Cardiac fibroblast (primary cell): ENCODE measurements around the gene TCF7L1.

Source experiments
- DNase-seq, 2 donors: peaks; one replicate each; pipeline versions ENCODE4 v3.0.0 to v3.0.0-alpha.2; 2010; ENCODE audit warnings: low read depth in 2 of 2
- H3K4me3 ChIP-seq, 2 donors: replicated peaks in 1 of 2; 1 replicate in 1 of 2; 2 replicates in 1 of 2; pipeline ENCODE4 v1.5.1; 2011; ENCODE audit warnings: low read depth in 2 of 2, low read length in 2 of 2, mild to moderate bottlenecking in 2 of 2, moderate library complexity in 1 of 2
- CTCF ChIP-seq: IDR thresholded peaks from one replicate; pipeline ENCODE4 v1.5.1; 2011; ENCODE audit warnings: low read depth, mild to moderate bottlenecking, low read length, inconsistent platforms

TCF7L1 gene

GRCh38 chr2:85160966-85161960, 28.1 kb downstream of the TCF7L1 start:
- peak in 1 of 2 donors; percentile 35 for DNase-seq
- TF ChIP-seq CTCF: no peak
- no peak overlapping the region for H3K4me3 ChIP-seq

GRCh38 chr2:85162746-85163301, 29.6 kb downstream of the TCF7L1 start:
- peak; percentile 50 to 67 for DNase-seq
- no peak for TF ChIP-seq CTCF
- no peak overlapping the region for H3K4me3 ChIP-seq

GRCh38 chr2:85163675-85164074, 30.5 kb downstream of the TCF7L1 start:
- DNase-seq: no peak
- no peak overlapping the region for H3K4me3 ChIP-seq
- no peak for TF ChIP-seq CTCF

- no peak overlapping the region for H3K4me3 ChIP-seq
- TF ChIP-seq CTCF: no peak
- DNase-seq: no peak
These were observed 31.0 kb downstream of the TCF7L1 start for GRCh38 chr2:85164145-85164569.

- TF ChIP-seq CTCF: no peak
- H3K4me3 ChIP-seq: no peak overlapping the region
- DNase-seq: no peak
These were observed 32.0 kb downstream of the TCF7L1 start for GRCh38 chr2:85165088-85165690.

- H3K4me3 ChIP-seq: no peak overlapping the region
- no peak for TF ChIP-seq CTCF
- no peak for DNase-seq
These were observed 32.8 kb downstream of the TCF7L1 start for GRCh38 chr2:85166021-85166420.
